GM19043 (cell line): ENCODE data around the gene HNRNPF.
"Not testable (repeated sequence)": the region's sequence is repeated elsewhere in the genome, so short reads cannot be mapped to it uniquely, and the experiment has no call there.

Experiments used
- ATAC-seq: cut with Tn5 transposase; IDR thresholded peaks from one replicate; pipeline ENCODE4 v1.9.1; 2021; ENCODE audit warnings: low read depth; ENCODE audit not compliant: unreplicated experiment

HNRNPF gene

GRCh38 chr10:43399320-43400310, 9.4 kb downstream of the HNRNPF start:
- no peak for ATAC-seq

GRCh38 chr10:43398939-43399319, 10.1 kb downstream of the HNRNPF start:
- no peak for ATAC-seq

- ATAC-seq = peak; percentile 80
Measured at GRCh38 chr10:43396928-43397624, 11.9 kb downstream of the HNRNPF start.

- ATAC-seq = peak; percentile 32
Measured at GRCh38 chr10:43396061-43396927, 12.7 kb downstream of the HNRNPF start.

- ATAC-seq = no peak
Measured at GRCh38 chr10:43395571-43396060, 13.4 kb downstream of the HNRNPF start.

- ATAC-seq = no peak
Measured at GRCh38 chr10:43394868-43395267, 14.1 kb downstream of the HNRNPF start.

- ATAC-seq = no peak
Measured at GRCh38 chr10:43393606-43394360, 15.2 kb downstream of the HNRNPF start.

- ATAC-seq = not testable (repeated sequence)
Measured at GRCh38 chr10:43393186-43393585, 15.8 kb downstream of the HNRNPF start.

GRCh38 chr10:43392748-43393147, 16.2 kb downstream of the HNRNPF start:
- no peak for ATAC-seq

- ATAC-seq = no peak
Measured at GRCh38 chr10:43391496-43391895, 17.5 kb downstream of the HNRNPF start.

GRCh38 chr10:43390759-43391158, 18.2 kb downstream of the HNRNPF start:
- ATAC-seq = no peak

GRCh38 chr10:43390333-43390732, 18.7 kb downstream of the HNRNPF start:
- no peak for ATAC-seq

- ATAC-seq = no peak
Measured at GRCh38 chr10:43389867-43390266, 19.1 kb downstream of the HNRNPF start.

GRCh38 chr10:43387678-43388032, 21.3 kb downstream of the HNRNPF start:
- no peak for ATAC-seq

GRCh38 chr10:43386981-43387677, 21.9 kb downstream of the HNRNPF start:
- no peak for ATAC-seq

- no peak for ATAC-seq
Measured at GRCh38 chr10:43386549-43386948, 22.4 kb downstream of the HNRNPF start.

GRCh38 chr10:43385412-43386004, 23.5 kb downstream of the HNRNPF start:
- ATAC-seq = no peak

GRCh38 chr10:43384252-43385221, 24.4 kb downstream of the HNRNPF start:
- ATAC-seq = no peak
